HG03097 (cell line): Measurements from ENCODE around the gene CANT1.
A peak's percentile ranks its signal among the peaks of the same experiment; 100 is the strongest.

Experiments
- ATAC-seq: cut with Tn5 transposase; IDR thresholded peaks from one replicate; pipeline ENCODE4 v1.9.1; 2021; ENCODE audit not compliant: unreplicated experiment, low FRiP score

CANT1 gene

GRCh38 chr17:79012563-79013134 lies 3.1 kb upstream of the CANT1 start:
- ATAC-seq = no peak

GRCh38 chr17:79011451-79012147 lies 2.0 kb upstream of the CANT1 start:
- ATAC-seq = no peak

- ATAC-seq = no peak
Observed at GRCh38 chr17:79010304-79010646, 711 bp upstream of the CANT1 start.

GRCh38 chr17:79008666-79009387 lies 737 bp downstream of the CANT1 start:
- peak; percentile 4 for ATAC-seq

GRCh38 chr17:79007504-79008381 lies 1.8 kb downstream of the CANT1 start:
- ATAC-seq = no peak

GRCh38 chr17:79006794-79007503 lies 2.6 kb downstream of the CANT1 start:
- no peak for ATAC-seq

- ATAC-seq = no peak
Observed at GRCh38 chr17:79006046-79006445, 3.5 kb downstream of the CANT1 start.

GRCh38 chr17:79005063-79005861 lies 4.3 kb downstream of the CANT1 start:
- ATAC-seq = no peak

GRCh38 chr17:79003661-79004411 lies 5.7 kb downstream of the CANT1 start:
- no peak for ATAC-seq

GRCh38 chr17:79002796-79003593 lies 6.6 kb downstream of the CANT1 start:
- ATAC-seq = no peak

GRCh38 chr17:79002291-79002690 lies 7.3 kb downstream of the CANT1 start:
- no peak for ATAC-seq

- no peak for ATAC-seq
Observed at GRCh38 chr17:79001190-79002020, 8.2 kb downstream of the CANT1 start.

- no peak for ATAC-seq
Observed at GRCh38 chr17:79000396-79001189, 9.0 kb downstream of the CANT1 start.

- no peak for ATAC-seq
Observed at GRCh38 chr17:78999947-79000395, 9.6 kb downstream of the CANT1 start.

- ATAC-seq = no peak
Observed at GRCh38 chr17:78999056-78999768, 10.4 kb downstream of the CANT1 start.
